Upper lobe of left lung (tissue), 6 donors: ENCODE measurements around the gene CBX2. TPM values are rescaled to one million over a fixed set of nuclear protein-coding genes. Genes with fewer than 3 reads are reported as not detected.

Experiments used
- ATAC-seq, 2 donors: fragments of 200-7000 bp; cut with Tn5 transposase; one replicate each; pipeline ENCODE4 v1.9.1; 2022; ENCODE audit warnings: mild to moderate bottlenecking in 2 of 2, moderate library complexity in 2 of 2; ENCODE audit not compliant: low FRiP score in 2 of 2
- DNase-seq, 2 donors: peaks; one replicate each; pipeline ENCODE4 v3.0.0-alpha.2; 2019 to 2020
- H3K27ac ChIP-seq, 4 donors: fragments of 200-600 bp; sonication (generic); one replicate each; pipeline ENCODE4 v1.5.1; 2016 to 2019
- H3K27me3 ChIP-seq, 4 donors: fragments of 200-600 bp; sonication (generic); one replicate each; pipeline ENCODE4 v1.5.1; 2017 to 2019
- H3K36me3 ChIP-seq, 4 donors: fragments of 200-600 bp; sonication (generic); one replicate each; pipeline ENCODE4 v1.5.1; 2016 to 2019
- H3K4me1 ChIP-seq, 4 donors: fragments of 200-600 bp; sonication (generic); one replicate each; pipeline ENCODE4 v1.5.1; 2018 to 2019
- H3K4me3 ChIP-seq, 4 donors: fragments of 200-600 bp; sonication (generic); one replicate each; pipeline ENCODE4 v1.5.1; 2017 to 2019; ENCODE audit warnings: mild to moderate bottlenecking in 2 of 4, moderate library complexity in 1 of 4
- H3K9me3 ChIP-seq, 4 donors: fragments of 200-600 bp; sonication (generic); one replicate each; pipeline ENCODE4 v1.5.1; 2018 to 2019
- EP300 ChIP-seq, 4 donors: sonication (generic); formaldehyde crosslinking; IDR thresholded peaks; one replicate each; pipeline ENCODE4 v1.5.1; 2017; ENCODE audit warnings: antibody characterized with exemption in 4 of 4, control low read depth in 2 of 4
- POLR2A ChIP-seq, 4 donors: fragments of 450-650 bp; IDR thresholded peaks; one replicate each; pipeline ENCODE4 v1.5.1; 2016 to 2017; ENCODE audit warnings: antibody characterized with exemption in 4 of 4, mild to moderate bottlenecking in 2 of 4
- POLR2AphosphoS5 ChIP-seq, 2 donors: sonication (generic); formaldehyde crosslinking; IDR thresholded peaks; one replicate each; pipeline ENCODE4 v1.5.1; 2017; ENCODE audit warnings: antibody characterized with exemption in 2 of 2
- WGBS, 2 donors: methylation state at CpG; one replicate each; pipeline ENCODE4 v1.1.5; 2017 to 2018; 5-methylcytosine and 5-hydroxymethylcytosine counted together
- total RNA-seq, 6 donors: library from RNA; depleted of rRNA in 4 of 6; stranded (reverse); fragments of >200 nt in 4 of 6; gene quantifications; one replicate each; pipeline versions ENCODE4 v1.1.0 to v1.2.1, GENCODE V29; 2016 to 2021
- TF ChIP-seq, protein P1 (sequence below), 6 experiments: fragments of 450-650 bp in 4 of 6; fragments of 200-600 bp in 2 of 6; sonication (generic) in 2 of 6; IDR thresholded peaks; one replicate each; pipeline ENCODE4 v1.5.1; 2016 to 2019; ENCODE audit warnings: antibody characterized with exemption in 6 of 6
- donor health status: DM: no; HTN: no; CAD: no; lungs with moderate emphysema.
- donor health status: DM: no; HTN: yes; CAD: no; lungs with severe emphysema.

The CBX2 gene
- total RNA-seq, 6 donors from 2014 or later: 0.89 to 4.7 (median 1.5) TPM

DNA sequence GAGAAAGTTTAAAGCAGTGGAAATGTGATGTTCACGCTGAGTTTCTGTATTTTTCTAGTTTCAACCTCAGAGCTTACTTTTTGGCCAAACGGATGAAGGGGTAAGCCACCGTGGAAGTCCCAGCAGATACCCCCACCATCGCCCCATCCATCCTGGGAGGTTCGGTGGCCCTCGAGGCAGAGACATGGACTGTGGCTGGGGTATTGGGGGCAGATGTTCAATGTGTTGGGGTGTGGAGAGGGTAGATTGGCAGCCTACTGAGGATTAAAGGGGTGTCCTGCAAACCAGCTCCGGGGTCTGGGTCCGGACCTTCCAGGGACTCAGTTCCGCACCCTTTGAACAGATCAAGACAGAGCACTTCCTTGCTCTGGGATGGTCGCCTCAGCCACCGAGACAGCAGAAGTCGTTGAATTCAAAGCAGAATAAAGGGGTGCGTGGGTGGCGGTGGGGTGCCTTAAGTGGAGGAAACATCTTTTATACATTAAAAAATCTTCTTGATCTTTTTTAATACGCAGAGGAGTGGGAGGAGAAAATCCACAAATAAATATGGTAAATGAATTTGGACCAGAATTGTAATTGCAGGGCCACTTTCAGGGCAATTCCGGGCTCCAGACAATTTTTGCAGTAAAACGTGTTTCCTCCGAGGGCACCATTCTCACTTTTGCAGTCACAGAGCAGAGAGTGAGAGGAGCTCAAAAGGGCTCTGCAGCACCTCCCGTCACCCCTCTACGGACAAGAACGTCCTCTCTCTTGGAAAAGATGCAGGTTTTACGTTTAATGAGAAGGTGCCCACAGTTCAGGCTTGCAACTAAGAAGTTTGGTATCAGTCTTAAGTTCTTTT, 27.1 kb downstream of the CBX2 start:
- DNase-seq: no peak
- Histone ChIP-seq H3K9me3 (no peaks in the 10 kb centered on the region), H3K4me1 (peaks cover 33 to 45% (median 41%) of the 10 kb centered on the region in 4 donors), H3K27ac (no peak overlapping the region), H3K27me3 (peaks cover 7 to 98% (median 86%) of the 10 kb centered on the region in 4 donors), H3K4me3 (no peak overlapping the region), H3K36me3 (no peaks in the 10 kb centered on the region)
- no peak for ATAC-seq
- TF ChIP-seq EP300 (IDR thresholded peaks at IDR 0.05): no peak
- no peak for TF ChIP-seq POLR2A (IDR thresholded peaks at IDR 0.05)
- WGBS, 2 donors: 13 to 21% methylated on average over 22 of the region's 22 CpGs

DNA sequence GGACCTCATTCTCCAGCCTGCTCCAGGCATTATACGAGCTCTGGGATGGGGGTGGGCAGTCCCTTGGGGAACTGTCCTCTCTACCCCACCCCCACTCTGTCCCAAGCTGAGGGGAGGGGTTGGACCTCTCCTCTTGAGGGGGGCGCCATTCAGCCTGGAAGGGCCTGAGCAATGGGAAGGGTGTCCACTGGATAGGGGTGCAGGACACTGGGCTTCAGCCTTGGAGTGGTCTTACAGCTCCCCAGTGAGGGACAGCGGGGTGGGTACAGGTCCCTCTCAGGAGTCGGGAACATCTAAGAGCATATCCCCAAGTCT, 28.5 kb downstream of the CBX2 start:
- ATAC-seq: no peak
- Histone ChIP-seq H3K27me3 (peaks cover 10 to 98% (median 86%) of the 10 kb centered on the region in 4 donors), H3K4me3 (no peak overlapping the region), H3K36me3 (no peaks in the 10 kb centered on the region), H3K9me3 (no peaks in the 10 kb centered on the region), H3K4me1 (peaks cover 32 to 45% (median 39%) of the 10 kb centered on the region in 4 donors), H3K27ac (no peak overlapping the region)
- 0 to 12% methylated on average over 1 to 4 of the region's 4 CpGs for WGBS, 2 donors
- DNase-seq: no peak
- TF ChIP-seq, protein P1, sequence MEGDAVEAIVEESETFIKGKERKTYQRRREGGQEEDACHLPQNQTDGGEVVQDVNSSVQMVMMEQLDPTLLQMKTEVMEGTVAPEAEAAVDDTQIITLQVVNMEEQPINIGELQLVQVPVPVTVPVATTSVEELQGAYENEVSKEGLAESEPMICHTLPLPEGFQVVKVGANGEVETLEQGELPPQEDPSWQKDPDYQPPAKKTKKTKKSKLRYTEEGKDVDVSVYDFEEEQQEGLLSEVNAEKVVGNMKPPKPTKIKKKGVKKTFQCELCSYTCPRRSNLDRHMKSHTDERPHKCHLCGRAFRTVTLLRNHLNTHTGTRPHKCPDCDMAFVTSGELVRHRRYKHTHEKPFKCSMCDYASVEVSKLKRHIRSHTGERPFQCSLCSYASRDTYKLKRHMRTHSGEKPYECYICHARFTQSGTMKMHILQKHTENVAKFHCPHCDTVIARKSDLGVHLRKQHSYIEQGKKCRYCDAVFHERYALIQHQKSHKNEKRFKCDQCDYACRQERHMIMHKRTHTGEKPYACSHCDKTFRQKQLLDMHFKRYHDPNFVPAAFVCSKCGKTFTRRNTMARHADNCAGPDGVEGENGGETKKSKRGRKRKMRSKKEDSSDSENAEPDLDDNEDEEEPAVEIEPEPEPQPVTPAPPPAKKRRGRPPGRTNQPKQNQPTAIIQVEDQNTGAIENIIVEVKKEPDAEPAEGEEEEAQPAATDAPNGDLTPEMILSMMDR (IDR thresholded peaks at IDR 0.05): no peak
- no peak for TF ChIP-seq EP300 (IDR thresholded peaks at IDR 0.05)
- no peak for TF ChIP-seq POLR2AphosphoS5 (IDR thresholded peaks at IDR 0.05)
- no peak for TF ChIP-seq POLR2A (IDR thresholded peaks at IDR 0.05)

DNA sequence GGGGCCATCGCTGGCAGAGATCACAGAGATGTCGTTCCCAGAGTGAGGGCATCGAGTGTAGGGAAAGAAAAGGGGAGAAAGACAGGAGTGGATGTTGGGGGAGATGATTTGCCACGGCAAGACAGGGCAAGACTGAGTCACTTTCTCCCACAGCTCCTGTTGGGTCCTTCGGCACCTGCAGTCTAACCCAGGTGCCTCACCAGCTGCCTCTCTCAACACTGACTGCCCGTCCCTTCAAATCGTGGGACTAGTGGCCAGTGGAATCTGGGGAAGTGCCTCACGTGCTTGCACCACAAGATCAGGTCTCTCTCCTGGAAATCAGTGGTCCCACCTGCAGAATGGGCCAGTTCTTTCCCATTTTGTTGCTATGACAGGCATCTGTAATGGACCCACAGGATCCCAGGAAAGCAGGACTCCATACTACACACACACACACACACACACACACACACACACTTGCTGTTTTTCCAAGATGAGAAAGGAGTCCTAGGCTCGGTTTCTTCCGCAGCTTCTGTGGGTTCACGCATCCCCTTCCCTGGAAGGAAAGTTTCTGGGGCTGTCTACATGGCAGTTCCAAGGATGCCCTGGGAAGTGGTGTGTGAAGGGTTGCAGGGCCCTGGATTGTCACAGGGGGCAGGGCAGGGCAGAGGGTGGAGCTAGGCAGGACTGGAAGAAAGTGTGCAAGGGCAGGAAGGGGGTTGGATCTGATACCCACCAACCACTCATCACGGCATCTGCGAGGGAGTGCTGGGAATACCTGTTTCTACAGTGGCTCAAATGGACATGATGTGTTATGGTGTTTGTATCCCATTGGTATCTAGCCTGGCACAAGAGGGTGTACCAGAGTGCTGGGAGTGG, 29.1 kb downstream of the CBX2 start:
- Histone ChIP-seq H3K36me3 (no peaks in the 10 kb centered on the region), H3K27me3 (peaks cover 8 to 98% (median 85%) of the 10 kb centered on the region in 4 donors), H3K9me3 (no peaks in the 10 kb centered on the region), H3K27ac (no peak overlapping the region), H3K4me3 (no peak overlapping the region), H3K4me1 (peaks cover 38 to 51% (median 42%) of the 10 kb centered on the region in 4 donors)
- ATAC-seq (no peak), DNase-seq (no peak)
- TF ChIP-seq, protein P1 (IDR thresholded peaks at IDR 0.05): no peak
- TF ChIP-seq POLR2A (IDR thresholded peaks at IDR 0.05) (no peak), EP300 (IDR thresholded peaks at IDR 0.05) (no peak), POLR2AphosphoS5 (IDR thresholded peaks at IDR 0.05) (no peak)
- WGBS, 2 donors: 23 to 26% methylated on average over 13 of the region's 13 CpGs

DNA sequence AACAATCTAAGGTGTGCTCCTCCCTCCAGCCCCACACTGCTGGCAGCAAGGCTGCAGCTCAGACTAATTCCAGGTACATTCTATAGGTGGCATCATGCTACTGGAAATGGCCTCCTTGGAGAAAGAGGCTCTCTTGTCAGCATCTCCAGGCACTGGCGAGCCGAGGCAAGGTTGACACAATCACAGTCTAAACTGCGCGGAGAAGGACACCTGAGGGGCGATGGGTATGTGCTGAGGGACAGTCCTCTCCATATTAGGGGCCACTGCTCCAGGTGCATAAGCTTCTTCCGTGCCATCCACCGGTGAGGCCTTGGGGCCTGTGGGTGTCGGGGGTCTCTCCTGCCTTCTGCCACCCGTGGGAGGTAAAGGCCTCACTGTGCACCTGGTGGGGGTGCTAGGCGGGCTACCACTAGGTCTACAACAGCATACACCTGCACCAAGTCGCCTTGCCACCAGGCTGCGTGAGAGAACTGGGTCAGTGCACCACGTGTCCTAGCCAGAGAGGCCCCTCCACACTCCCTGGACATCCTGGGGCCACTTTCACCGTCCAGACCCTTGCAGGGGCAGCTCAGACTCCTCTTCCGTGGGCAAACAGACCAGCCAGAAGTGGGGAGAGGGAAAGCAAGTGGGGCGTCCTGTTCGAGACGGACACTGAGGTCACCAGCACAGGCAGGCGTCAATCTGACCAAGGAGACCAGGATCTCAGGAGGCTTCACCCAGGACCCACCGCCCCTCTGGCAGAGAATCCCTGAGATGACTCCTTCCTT, 31.0 kb downstream of the CBX2 start:
- peaks cover 44 to 52% (median 47%) of the 10 kb centered on the region in 4 donors for H3K4me1 ChIP-seq
- WGBS, 2 donors: 13 to 16% methylated on average over 5 to 16 of the region's 20 CpGs
- TF ChIP-seq EP300 (IDR thresholded peaks at IDR 0.05) (no peak), POLR2AphosphoS5 (IDR thresholded peaks at IDR 0.05) (no peak), POLR2A (IDR thresholded peaks at IDR 0.05) (no peak)
- TF ChIP-seq, protein P1 (IDR thresholded peaks at IDR 0.05): peak in 3 of 6 experiments; percentile 33 to 51 (median 36)
- ATAC-seq (peak in 1 of 2 donors; percentile 58), DNase-seq (peak; percentile 36 to 42)
- H3K27me3 ChIP-seq: peaks cover 6 to 98% (median 82%) of the 10 kb centered on the region in 4 donors
- H3K27ac ChIP-seq: no peak overlapping the region
- no peaks in the 10 kb centered on the region for H3K36me3 ChIP-seq
- H3K4me3 ChIP-seq: no peak overlapping the region
- H3K9me3 ChIP-seq: peaks cover 0 to 4% (median 0%) of the 10 kb centered on the region in 4 donors
